Inflammatory macrophage treated with lipopolysaccharide for 4 hours (primary cell): ENCODE measurements around the gene PDE3B.
A peak's percentile ranks its signal among the peaks of the same experiment; 100 is the strongest.
"Not testable (repeated sequence)": the region's sequence is repeated elsewhere in the genome, so short reads cannot be mapped to it uniquely, and the experiment has no call there.

ENCODE experiments used
- DNase-seq: peaks from one replicate; pipeline ENCODE4 v3.0.0-alpha.2; 2020

The PDE3B gene

GRCh38 chr11:14750911-14751310 lies 107.3 kb downstream of the PDE3B start:
- no peak for DNase-seq

GRCh38 chr11:14751975-14752407 lies 108.4 kb downstream of the PDE3B start:
- DNase-seq, result no peak

GRCh38 chr11:14755140-14755539 lies 111.5 kb downstream of the PDE3B start:
- peak; percentile 48 for DNase-seq

- no peak for DNase-seq
These were observed 112.7 kb downstream of the PDE3B start for GRCh38 chr11:14756349-14756748.

GRCh38 chr11:14759300-14760012 lies 115.9 kb downstream of the PDE3B start:
- DNase-seq, result not testable (repeated sequence)

- no peak for DNase-seq
These were observed 120.6 kb downstream of the PDE3B start for GRCh38 chr11:14764179-14764578.

GRCh38 chr11:14764579-14765527 lies 121.2 kb downstream of the PDE3B start:
- peak; percentile 25 for DNase-seq

GRCh38 chr11:14766585-14766984 lies 123.0 kb downstream of the PDE3B start:
- DNase-seq, result no peak

GRCh38 chr11:14768526-14769188 lies 125.1 kb downstream of the PDE3B start:
- DNase-seq, result no peak

GRCh38 chr11:14773755-14774154 lies 130.2 kb downstream of the PDE3B start:
- DNase-seq, result no peak

- no peak for DNase-seq
These were observed 131.1 kb downstream of the PDE3B start for GRCh38 chr11:14774721-14775120.

GRCh38 chr11:14775897-14776296 lies 132.3 kb downstream of the PDE3B start:
- no peak for DNase-seq

GRCh38 chr11:14778460-14778859 lies 134.9 kb downstream of the PDE3B start:
- not testable (repeated sequence) for DNase-seq

- no peak for DNase-seq
These were observed 140.2 kb downstream of the PDE3B start for GRCh38 chr11:14783788-14784187.

- DNase-seq, result peak; percentile 40
These were observed 140.6 kb downstream of the PDE3B start for GRCh38 chr11:14784230-14784629.

- peak; percentile 15 for DNase-seq
These were observed 146.4 kb downstream of the PDE3B start for GRCh38 chr11:14789879-14790484.

- DNase-seq, result no peak
These were observed 149.9 kb downstream of the PDE3B start for GRCh38 chr11:14793546-14793945.

GRCh38 chr11:14796028-14796427 lies 152.4 kb downstream of the PDE3B start:
- DNase-seq, result not testable (repeated sequence)

GRCh38 chr11:14803846-14804245 lies 160.2 kb downstream of the PDE3B start:
- no peak for DNase-seq

- DNase-seq, result no peak
These were observed 165.9 kb downstream of the PDE3B start for GRCh38 chr11:14809466-14809865.

GRCh38 chr11:14812757-14813156 lies 169.2 kb downstream of the PDE3B start:
- no peak for DNase-seq

- peak; percentile 65 for DNase-seq
These were observed 169.9 kb downstream of the PDE3B start for GRCh38 chr11:14813516-14813915.

GRCh38 chr11:14818779-14819178 lies 175.2 kb downstream of the PDE3B start:
- no peak for DNase-seq
